ENCODE results near the gene CCL5. TPM values are rescaled to one million over a fixed set of nuclear protein-coding genes. Genes with fewer than 3 reads are reported as not detected.

CCL5 gene
- total RNA-seq, 2 experiments from 2014 or later: 35.6 to 40.1 TPM

- Histone ChIP-seq H3K36me3 (ENCODE audit: insufficient read depth, low read length) (no peaks in the 10 kb centered on the region), H3K4me1 (ENCODE audit: insufficient read depth, low read length) (peaks cover 10% of the 10 kb centered on the region), H3K27ac (ENCODE audit: low read depth in 1 of 2, low read length in 2 of 2) (no peak overlapping the region), H3K27me3 (ENCODE audit: control insufficient read depth in 1 of 2, insufficient read depth in 2 of 2, low read length in 2 of 2) (no peaks in the 10 kb centered on the region), H3K9me3 (ENCODE audit: control insufficient read depth in 1 of 2, insufficient read depth in 1 of 2, low read length in 2 of 2) (no peaks in the 10 kb centered on the region), H3K4me3 (ENCODE audit: low read length) (no peak overlapping the region)
- POLR2A ChIA-PET: no interaction called here
- ATAC-seq (ENCODE audit: poor library complexity) (no peak), DNase-seq (no peak)
- no peaks in the 10 kb centered on the region for H3K9me3 Mint-ChIP-seq
- TF ChIP-seq CTCF (IDR thresholded peaks at IDR 0.05): no peak
- no peak overlapping the region for H3K4me3 Mint-ChIP-seq
- no peak overlapping the region for H3K27ac Mint-ChIP-seq
- intact Hi-C loops (cut with DNase I, micrococcal nuclease): no loop called here
- CTCF ChIA-PET: interaction anchor here (0.5 kb wide), 1 partner anchor 105 kb away, joined by 3 read pairs; no protein-coding TSS in a partner anchor
- H3K4me1 Mint-ChIP-seq (ENCODE audit: low read depth): peaks cover 9% of the 10 kb centered on the region
- no peaks in the 10 kb centered on the region for H3K36me3 Mint-ChIP-seq (ENCODE audit: low read depth)
- no peaks in the 10 kb centered on the region for H3K27me3 Mint-ChIP-seq
Measured at GRCh38 chr17:35865412-35866340, 14.5 kb downstream of the CCL5 start.

- no peaks in the 10 kb centered on the region for H3K36me3 Mint-ChIP-seq (ENCODE audit: low read depth)
- Histone ChIP-seq H3K9me3 (ENCODE audit: control insufficient read depth in 1 of 2, insufficient read depth in 1 of 2, low read length in 2 of 2) (no peaks in the 10 kb centered on the region), H3K4me1 (ENCODE audit: insufficient read depth, low read length) (peaks cover 10% of the 10 kb centered on the region), H3K27me3 (ENCODE audit: control insufficient read depth in 1 of 2, insufficient read depth in 2 of 2, low read length in 2 of 2) (no peaks in the 10 kb centered on the region), H3K4me3 (ENCODE audit: low read length) (no peak overlapping the region), H3K27ac (ENCODE audit: low read depth in 1 of 2, low read length in 2 of 2) (no peak overlapping the region), H3K36me3 (ENCODE audit: insufficient read depth, low read length) (no peaks in the 10 kb centered on the region)
- DNase-seq (no peak), ATAC-seq (ENCODE audit: poor library complexity) (no peak)
- intact Hi-C loops (cut with DNase I, micrococcal nuclease): no loop called here
- H3K4me3 Mint-ChIP-seq: no peak overlapping the region
- H3K4me1 Mint-ChIP-seq (ENCODE audit: low read depth): peaks cover 9% of the 10 kb centered on the region
- ChIA-PET POLR2A (no interaction called here), CTCF (no interaction called here)
- H3K27ac Mint-ChIP-seq: no peak overlapping the region
- H3K9me3 Mint-ChIP-seq: no peaks in the 10 kb centered on the region
- no peak for TF ChIP-seq CTCF (IDR thresholded peaks at IDR 0.05)
- no peaks in the 10 kb centered on the region for H3K27me3 Mint-ChIP-seq
Measured at GRCh38 chr17:35864853-35865252, 15.3 kb downstream of the CCL5 start.

- intact Hi-C loops (cut with DNase I, micrococcal nuclease): loop anchor here in 1 of 2 experiments (10.0 kb wide), 1 partner anchor 218 kb away; no protein-coding TSS in a partner anchor
- Histone ChIP-seq H3K9me3 (ENCODE audit: control insufficient read depth in 1 of 2, insufficient read depth in 1 of 2, low read length in 2 of 2) (no peaks in the 10 kb centered on the region), H3K36me3 (ENCODE audit: insufficient read depth, low read length) (peaks cover 10% of the 10 kb centered on the region), H3K4me1 (ENCODE audit: insufficient read depth, low read length) (peaks cover 12% of the 10 kb centered on the region), H3K4me3 (ENCODE audit: low read length) (no peak overlapping the region), H3K27ac (ENCODE audit: low read depth in 1 of 2, low read length in 2 of 2) (no peak overlapping the region), H3K27me3 (ENCODE audit: control insufficient read depth in 1 of 2, insufficient read depth in 2 of 2, low read length in 2 of 2) (no peaks in the 10 kb centered on the region)
- Mint-ChIP-seq H3K4me3 (no peak overlapping the region), H3K27me3 (no peaks in the 10 kb centered on the region), H3K4me1 (ENCODE audit: low read depth) (no peaks in the 10 kb centered on the region), H3K27ac (no peak overlapping the region), H3K36me3 (ENCODE audit: low read depth) (peaks cover 4% of the 10 kb centered on the region), H3K9me3 (no peaks in the 10 kb centered on the region)
- ChIA-PET CTCF (no interaction called here), POLR2A (interaction anchor here (1.2 to 2.9 kb wide), 3 partner anchors 12 to 48 kb away, joined by 3 to 8 read pairs (median 3); partner anchors contain the start of genes HEATR9 and TAF15)
- TF ChIP-seq CTCF (IDR thresholded peaks at IDR 0.05): no peak
- no peak for ATAC-seq (ENCODE audit: poor library complexity)
- DNase-seq: no peak
Measured at GRCh38 chr17:35856603-35857002, 23.6 kb downstream of the CCL5 start.
